Right lobe of liver (tissue), 6 donors: ENCODE results near the gene SCARF2. TPM values are rescaled to one million over a fixed set of nuclear protein-coding genes. Genes with fewer than 3 reads are reported as not detected.

Experiments
- ATAC-seq, 4 donors: fragments of 200-7000 bp; cut with Tn5 transposase; one replicate each; pipeline ENCODE4 v1.9.1; 2020; ENCODE audit warnings: mild to moderate bottlenecking in 4 of 4, moderate library complexity in 4 of 4
- DNase-seq, 3 donors: peaks; one replicate each; pipeline ENCODE4 v3.0.0-alpha.2; 2020
- H3K27ac ChIP-seq, 3 donors: fragments of 200-600 bp; one replicate each; pipeline ENCODE4 v1.8.0; 2022
- H3K27me3 ChIP-seq, 2 donors: fragments of 200-600 bp; one replicate each; pipeline ENCODE4 v1.8.0; 2022
- H3K36me3 ChIP-seq, 4 donors: fragments of 200-600 bp; sonication (generic) in 1 of 4; one replicate each; pipeline versions ENCODE4 v1.5.1 to v1.8.0; 2017 to 2022; ENCODE audit warnings: control low read depth in 1 of 4
- H3K4me1 ChIP-seq, 4 donors: fragments of 200-600 bp; sonication (generic) in 1 of 4; one replicate each; pipeline versions ENCODE4 v1.5.1 to v1.8.0; 2017 to 2022; ENCODE audit warnings: control low read depth in 1 of 4
- H3K4me3 ChIP-seq, 3 donors: fragments of 200-600 bp; one replicate each; pipeline ENCODE4 v1.8.0; 2022
- H3K9me3 ChIP-seq, 4 donors: fragments of 200-600 bp; sonication (generic) in 1 of 4; one replicate each; pipeline versions ENCODE4 v1.5.1 to v1.8.0; 2017 to 2022; ENCODE audit warnings: control low read depth in 1 of 4
- CTCF ChIP-seq, 4 donors: fragments of 200-600 bp in 3 of 4; fragments of 450-650 bp in 1 of 4; IDR thresholded peaks; one replicate each; pipeline versions ENCODE4 v1.5.1 to v1.8.0; 2016 to 2022; ENCODE audit warnings: antibody characterized with exemption in 4 of 4, mild to moderate bottlenecking in 2 of 4
- POLR2A ChIP-seq: fragments of 450-650 bp; IDR thresholded peaks from one replicate; pipeline ENCODE4 v1.6.1; 2017; ENCODE audit warnings: antibody characterized with exemption, mild to moderate bottlenecking
- WGBS: methylation state at CpG from one replicate; pipeline ENCODE4 v1.1.6; 2018; ENCODE audit warnings: low coverage, low lambda C conversion rate; ENCODE audit not compliant: insufficient coverage; ENCODE audit errors: missing lambda C conversion rate; 5-methylcytosine and 5-hydroxymethylcytosine counted together
- intact Hi-C, 2 donors: fragments of 100-400 bp; cut with DNase I; formaldehyde crosslinking; loops; one replicate each; pipeline versions ENCODE4 v1.11.2 to v1.14.1; 2022
- total RNA-seq, 6 experiments: library from RNA; depleted of rRNA in 2 of 6; stranded (reverse); fragments of >200 nt in 2 of 6; fragmentation: NEBNext Ultra II Directional in 3 of 6; extraction: Animal tissue kit (Norgen Biotek cat#: 25700) in 3 of 6; gene quantifications; one replicate each; pipeline versions ENCODE4 v1.1.0 to v1.2.4, GENCODE V29; 2016 to 2023
- donor health status: DM: no; HTN: yes; CAD: no.
- donor health status: DM: no; HTN: no; CAD: no.
- donor health status: DM: no; HTN: no; CAD: no.
- donor health status: DM: no; HTN: yes; CAD: no.
- donor health status: DM: no; HTN: yes; CAD: no.

The SCARF2 gene
- total RNA-seq, 6 experiments from 2014 or later: 1.1 to 3.4 (median 1.8) TPM

GRCh38 chr22:20425566-20426258 lies 11.9 kb downstream of the SCARF2 start:
- Histone ChIP-seq H3K4me3 (no peak overlapping the region), H3K9me3 (no peaks in the 10 kb centered on the region), H3K27ac (no peak overlapping the region), H3K27me3 (peaks cover 0 to 6% of the 10 kb centered on the region in 2 donors), H3K4me1 (peaks cover 0 to 29% (median 0%) of the 10 kb centered on the region in 4 donors), H3K36me3 (no peaks in the 10 kb centered on the region)
- ATAC-seq: no peak
- intact Hi-C loops: no loop called here
- whole genome bisulfite sequencing: no CpG with 5 or more reads among the region's 96 CpGs
- DNase-seq: no peak
- TF ChIP-seq CTCF (IDR thresholded peaks at IDR 0.05) (no peak), POLR2A (no peak)

- peaks cover 0 to 6% of the 10 kb centered on the region in 2 donors for H3K27me3 ChIP-seq
- intact Hi-C loops: loop anchor here in 1 of 2 donors (5.0 kb wide), 1 partner anchor 32 kb away; no protein-coding TSS in a partner anchor
- ATAC-seq (no peak), DNase-seq (peak in 1 of 3 donors; percentile 45)
- H3K9me3 ChIP-seq: no peaks in the 10 kb centered on the region
- no peak overlapping the region for H3K4me3 ChIP-seq
- peaks cover 0 to 23% (median 0%) of the 10 kb centered on the region in 4 donors for H3K4me1 ChIP-seq
- no peak for TF ChIP-seq CTCF (IDR thresholded peaks at IDR 0.05)
- no peak for TF ChIP-seq POLR2A
- no peaks in the 10 kb centered on the region for H3K36me3 ChIP-seq
- WGBS: no CpG with 5 or more reads among the region's 59 CpGs
- H3K27ac ChIP-seq: no peak overlapping the region
These were observed 12.6 kb downstream of the SCARF2 start for GRCh38 chr22:20424932-20425565.

DNA sequence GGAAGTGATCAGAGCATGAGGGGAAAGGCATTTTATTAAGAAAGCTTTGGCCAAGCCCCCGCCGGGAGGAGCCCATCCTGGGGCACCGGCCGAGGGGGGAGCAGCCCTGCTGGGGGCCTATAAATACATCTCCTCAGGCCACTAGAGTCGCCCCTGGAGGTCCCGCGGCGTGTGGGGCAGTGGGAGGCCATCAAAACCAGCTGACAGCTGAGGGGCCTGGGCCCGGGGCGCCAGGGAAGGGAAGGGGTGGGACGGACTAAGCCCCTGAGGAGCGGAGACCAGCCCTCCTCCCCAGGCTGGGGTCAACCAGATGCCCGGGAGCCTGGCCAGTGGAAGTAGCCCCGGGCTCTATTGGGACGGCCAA lies 13.1 kb downstream of the SCARF2 start:
- TF ChIP-seq POLR2A (no peak), CTCF (IDR thresholded peaks at IDR 0.05) (no peak)
- Histone ChIP-seq H3K27ac (no peak overlapping the region), H3K27me3 (peaks cover 0 to 1% of the 10 kb centered on the region in 2 donors), H3K36me3 (no peaks in the 10 kb centered on the region), H3K9me3 (no peaks in the 10 kb centered on the region), H3K4me1 (peaks cover 0 to 20% (median 0%) of the 10 kb centered on the region in 4 donors), H3K4me3 (no peak overlapping the region)
- intact Hi-C loops: loop anchor here in 1 of 2 donors (5.0 kb wide), 1 partner anchor 33 kb away; no protein-coding TSS in a partner anchor
- DNase-seq (no peak), ATAC-seq (no peak)
- 70% methylated on average over 2 of the region's 15 CpGs for WGBS

- Histone ChIP-seq H3K27ac (no peak overlapping the region), H3K36me3 (no peaks in the 10 kb centered on the region), H3K27me3 (no peaks in the 10 kb centered on the region), H3K4me1 (peaks cover 0 to 15% (median 0%) of the 10 kb centered on the region in 4 donors), H3K4me3 (no peak overlapping the region), H3K9me3 (no peaks in the 10 kb centered on the region)
- ATAC-seq (no peak), DNase-seq (no peak)
- intact Hi-C loops: loop anchor here in 1 of 2 donors (5.0 kb wide), 1 partner anchor 33 kb away; no protein-coding TSS in a partner anchor
- TF ChIP-seq CTCF (IDR thresholded peaks at IDR 0.05): no peak
- no peak for TF ChIP-seq POLR2A
- WGBS: 76% methylated on average over 7 of the region's 31 CpGs
These were observed 13.6 kb downstream of the SCARF2 start for GRCh38 chr22:20423906-20424551.
